A549 (cell line): ENCODE measurements around the gene MLX. TPM values are rescaled to one million over a fixed set of nuclear protein-coding genes. Genes with fewer than 3 reads are reported as not detected.
"Not testable (repeated sequence)": the region's sequence is repeated elsewhere in the genome, so short reads cannot be mapped to it uniquely, and the experiment has no call there.

Experiments used
- ATAC-seq, 2 experiments: fragments of 200-7000 bp in 1 of 2; fragments of >200 bp in 1 of 2; cut with Nextera tagmentation in 1 of 2; cut with Tn5 transposase in 1 of 2; 3 replicates each; pipeline versions ENCODE4 v1.8.0 to v1.9.1; 2018 to 2020; ENCODE audit warnings: mild to moderate bottlenecking in 1 of 2, moderate library complexity in 1 of 2
- CTCF ChIA-PET: fragments of 300-600 bp; sonication (Branson Sonifier 250); formaldehyde crosslinking; extraction: SDS; loops from one replicate; lab custom pipeline; 2021; ENCODE audit warnings: antibody characterized with exemption, inconsistent platforms; lab: Yijun Ruan, JAX
- POLR2A ChIA-PET: fragments of 350-600 bp; formaldehyde crosslinking; extraction: SDS; loops from one replicate; lab custom pipeline; 2021; ENCODE audit warnings: antibody characterized with exemption, inconsistent platforms; lab: Yijun Ruan, JAX
- DNase-seq, 2 experiments: peaks; one replicate each; pipeline versions ENCODE4 v3.0.0 to v3.0.0-alpha.2; 2011 to 2016; ENCODE audit warnings: low read depth in 1 of 2, low spot score in 1 of 2
- FAIRE-seq: peaks from 2 replicates; lab custom pipeline; 2011; peaks lifted over from hg19 to GRCh38; lab: Jason Lieb, UNC
- H3K27ac ChIP-seq, 2 experiments: fragments of >200 bp; sonication (Bioruptor Twin); formaldehyde crosslinking; 3 replicates each; pipeline ENCODE4 v1.5.1; 2016 to 2017
- H3K4me1 ChIP-seq: fragments of >200 bp; sonication (Bioruptor Twin); formaldehyde crosslinking; 3 replicates; pipeline ENCODE4 v1.6.1; 2016
- H3K4me2 ChIP-seq: fragments of >200 bp; sonication (Bioruptor Twin); formaldehyde crosslinking; 3 replicates; pipeline ENCODE4 v1.6.1; 2016
- H3K4me3 ChIP-seq: fragments of >200 bp; sonication (Bioruptor Twin); formaldehyde crosslinking; 3 replicates; pipeline ENCODE4 v1.5.1; 2016
- H3K9me3 ChIP-seq: fragments of >200 bp; sonication (Bioruptor Twin); formaldehyde crosslinking; 3 replicates; pipeline ENCODE4 v1.6.1; 2016
- CHD2 ChIP-seq: fragments of 150-350 bp; IDR thresholded peaks from 2 replicates; pipeline ENCODE4 v1.6.1; 2014; ENCODE audit warnings: low read length; ENCODE audit not compliant: partially characterized antibody
- HOXA7 ChIP-seq: fragments of 250-450 bp; sonication (Bioruptor Pico); IDR thresholded peaks from 2 replicates; pipeline ENCODE4 v1.5.0; 2020; ENCODE audit warnings: mild to moderate bottlenecking, moderate library complexity
- JUNB ChIP-seq: fragments of >200 bp; sonication (Bioruptor Twin); formaldehyde crosslinking; IDR thresholded peaks from 2 replicates; pipeline ENCODE4 v1.6.1; 2016
- KDM1A ChIP-seq: fragments of 200-600 bp; sonication (generic); IDR thresholded peaks from 2 replicates; pipeline ENCODE4 v1.6.1; 2016; ENCODE audit warnings: low read depth, mild to moderate bottlenecking
- MYC ChIP-seq: IDR thresholded peaks from 2 replicates; pipeline ENCODE4 v1.6.1; 2012; ENCODE audit warnings: mild to moderate bottlenecking, inconsistent platforms, low read length, improper control_type of control experiment, borderline replicate concordance
- PHF8 ChIP-seq: fragments of 200-600 bp; sonication (generic); IDR thresholded peaks from 2 replicates; pipeline ENCODE4 v1.6.1; 2016; ENCODE audit warnings: low read depth, mild to moderate bottlenecking, antibody characterized with exemption, moderate library complexity, borderline replicate concordance
- POLR2A ChIP-seq: IDR thresholded peaks from 2 replicates; pipeline ENCODE4 v1.6.1; 2012; ENCODE audit warnings: mild to moderate bottlenecking, low read length
- POLR2AphosphoS2 ChIP-seq: conservative IDR thresholded peaks from 2 replicates; pipeline ENCODE4 v1.6.1; 2012; ENCODE audit warnings: low read length, improper control_type of control experiment, inconsistent platforms
- ZC3H11A ChIP-seq: fragments of 450-650 bp; IDR thresholded peaks from 2 replicates; pipeline ENCODE4 v1.6.1; 2014; ENCODE audit warnings: antibody characterized with exemption, mild to moderate bottlenecking
- ZNF302 ChIP-seq: fragments of 250-450 bp; sonication (Bioruptor Pico); IDR thresholded peaks from 2 replicates; pipeline ENCODE4 v1.9.0; 2021; ENCODE audit warnings: inconsistent platforms, mild to moderate bottlenecking, moderate library complexity
- WGBS: methylation state at CpG from one replicate; pipeline ENCODE4 v1.1.6; 2017; ENCODE audit errors: missing lambda C conversion rate; 5-methylcytosine and 5-hydroxymethylcytosine counted together
- polyA plus RNA-seq, 4 experiments: library from polyadenylated mRNA; depleted of rRNA in 3 of 4; stranded (reverse); fragments of >200 nt; fragmentation: RNase III in 1 of 4; extraction: RNeasy Plus Mini Kit Qiagen cat#74134 plus additional on column Dnase treatment in 1 of 4; gene quantifications; 2 replicates in 3 of 4; 3 replicates in 1 of 4; pipeline ENCODE4 v1.2.3, GENCODE V29; 2011 to 2017
- TF ChIP-seq, protein P1 (sequence below): fragments of 150-350 bp; IDR thresholded peaks from 2 replicates; pipeline ENCODE4 v1.6.1; 2014; ENCODE audit warnings: low read depth, mild to moderate bottlenecking, low read length
- TF ChIP-seq, protein P2 (sequence below): fragments of >200 bp; sonication (Bioruptor Twin); formaldehyde crosslinking; IDR thresholded peaks from 2 replicates; pipeline ENCODE4 v1.6.1; 2016

Gene MLX
- polyA plus RNA-seq, 2 of the 4 experiments (the other 2 are of a cell fraction) = 46.3 to 48.0 TPM

DNA sequence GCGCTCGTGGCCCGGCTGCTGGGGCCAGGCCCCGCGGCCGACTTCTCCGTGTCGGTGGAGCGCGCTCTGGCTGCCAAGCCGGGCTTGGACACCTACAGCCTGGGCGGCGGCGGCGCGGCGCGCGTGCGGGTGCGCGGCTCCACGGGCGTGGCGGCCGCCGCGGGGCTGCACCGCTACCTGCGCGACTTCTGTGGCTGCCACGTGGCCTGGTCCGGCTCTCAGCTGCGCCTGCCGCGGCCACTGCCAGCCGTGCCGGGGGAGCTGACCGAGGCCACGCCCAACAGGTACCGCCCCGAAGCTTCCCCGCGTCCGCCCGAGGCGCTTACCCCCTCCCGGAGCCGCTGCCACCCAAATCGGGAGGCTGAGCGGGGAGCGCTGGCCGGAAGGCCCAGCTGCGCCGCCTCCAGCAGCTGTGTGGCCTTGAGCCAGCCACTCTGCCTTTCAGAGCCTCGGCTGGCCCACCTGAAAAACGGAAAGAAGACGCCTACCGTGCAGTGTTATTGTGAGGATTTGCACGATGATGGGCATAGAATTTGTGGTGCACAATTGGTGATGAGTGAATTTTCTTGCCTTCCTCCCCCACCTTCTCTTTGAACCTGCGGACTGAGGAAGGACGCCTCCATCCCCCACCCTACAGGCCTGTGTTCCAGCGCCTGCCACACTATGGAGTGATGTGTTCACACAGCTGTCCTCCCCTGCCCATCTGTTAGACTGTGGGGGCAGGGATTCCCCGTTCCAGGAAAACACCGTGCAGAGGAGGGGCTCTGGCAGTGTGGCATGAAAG lies 30.3 kb upstream of the MLX start (continued):
- TF ChIP-seq, protein P1, sequence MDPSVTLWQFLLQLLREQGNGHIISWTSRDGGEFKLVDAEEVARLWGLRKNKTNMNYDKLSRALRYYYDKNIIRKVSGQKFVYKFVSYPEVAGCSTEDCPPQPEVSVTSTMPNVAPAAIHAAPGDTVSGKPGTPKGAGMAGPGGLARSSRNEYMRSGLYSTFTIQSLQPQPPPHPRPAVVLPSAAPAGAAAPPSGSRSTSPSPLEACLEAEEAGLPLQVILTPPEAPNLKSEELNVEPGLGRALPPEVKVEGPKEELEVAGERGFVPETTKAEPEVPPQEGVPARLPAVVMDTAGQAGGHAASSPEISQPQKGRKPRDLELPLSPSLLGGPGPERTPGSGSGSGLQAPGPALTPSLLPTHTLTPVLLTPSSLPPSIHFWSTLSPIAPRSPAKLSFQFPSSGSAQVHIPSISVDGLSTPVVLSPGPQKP = no peak
- TF ChIP-seq, all 56 proteins: peak for 12

DNA sequence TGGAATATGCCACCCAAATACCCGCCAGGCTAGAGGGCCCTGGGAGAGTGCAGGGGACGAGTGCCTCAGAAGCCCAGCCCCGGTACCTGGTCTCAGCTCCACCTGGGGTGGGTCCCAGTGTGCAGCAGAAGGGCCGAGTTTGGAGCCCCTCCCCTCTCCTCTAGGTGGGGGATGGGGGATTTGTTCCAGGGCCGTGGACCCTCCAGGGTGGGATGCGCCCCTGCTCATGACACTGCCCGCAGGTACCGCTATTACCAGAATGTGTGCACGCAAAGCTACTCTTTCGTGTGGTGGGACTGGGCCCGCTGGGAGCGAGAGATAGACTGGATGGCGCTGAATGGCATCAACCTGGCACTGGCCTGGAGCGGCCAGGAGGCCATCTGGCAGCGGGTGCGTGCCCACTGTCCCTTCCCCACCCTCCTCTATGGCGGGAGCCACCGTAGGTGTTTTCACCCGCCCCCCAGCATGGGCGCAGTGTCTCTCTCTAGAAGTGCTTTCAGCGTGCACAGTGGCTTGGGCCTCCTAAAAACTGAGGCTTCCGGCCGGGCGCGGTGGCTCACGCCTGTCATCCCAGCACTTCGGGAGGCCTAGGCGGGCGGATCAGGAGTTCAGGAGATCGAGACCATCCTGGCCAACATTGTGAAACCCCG lies 29.6 kb upstream of the MLX start:
- Histone ChIP-seq H3K9me3 (no peaks in the 10 kb centered on the region), H3K27ac (peak overlapping the region; percentile 93 to 97), H3K4me1 (peaks cover 30% of the 10 kb centered on the region)
- 86% methylated on average over 30 of the region's 31 CpGs for WGBS
- TF ChIP-seq ZC3H11A (no peak), POLR2A (0 out of 2 replicates have a peak, but pooled peaks have one; percentile 16)
- TF ChIP-seq, all 56 proteins: peak for 1
- Histone ChIP-seq H3K4me3 (peak overlapping the region; percentile 82), H3K4me2 (peak overlapping the region; percentile 74)
- ChIA-PET CTCF (interaction anchor here (1.1 to 6.8 kb wide), 7 partner anchors 10 to 226 kb away, joined by 3 to 42 read pairs (median 4); no protein-coding TSS in a partner anchor), POLR2A (interaction anchor here (0.7 to 2.1 kb wide), 3 partner anchors 11 to 283 kb away, joined by 3 to 22 read pairs (median 7); no protein-coding TSS in a partner anchor)
- DNase-seq (no peak), FAIRE-seq (no peak), ATAC-seq (peak; percentile 1 to 14; a peak in 3 of 6 replicates)

DNA sequence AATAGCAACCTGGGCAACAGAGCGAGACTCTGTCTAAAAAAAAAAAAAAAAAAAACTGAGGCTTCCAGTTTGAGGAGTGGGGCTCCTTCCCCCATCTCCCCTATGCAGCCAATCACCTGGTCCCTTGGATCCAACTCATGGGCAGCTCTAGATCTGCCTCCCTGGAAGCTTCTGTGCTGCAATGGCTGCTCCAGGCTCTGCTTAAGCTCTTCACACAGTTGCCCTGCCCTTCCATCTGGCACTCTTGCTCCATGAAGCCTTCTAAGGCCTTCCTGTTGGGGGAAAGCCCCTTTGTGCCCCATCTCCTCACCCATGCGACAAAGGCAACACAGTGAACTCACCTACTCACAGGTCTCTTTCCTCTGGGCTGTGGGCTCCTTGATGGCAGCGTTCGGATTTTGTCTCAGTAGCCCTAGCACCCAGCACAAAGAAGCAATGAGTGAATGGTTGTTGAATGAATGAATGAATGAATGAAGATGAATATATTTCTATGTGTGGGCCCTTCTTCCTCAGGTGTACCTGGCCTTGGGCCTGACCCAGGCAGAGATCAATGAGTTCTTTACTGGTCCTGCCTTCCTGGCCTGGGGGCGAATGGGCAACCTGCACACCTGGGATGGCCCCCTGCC lies 29.0 kb upstream of the MLX start:
- 92% methylated on average over 5 of the region's 5 CpGs for WGBS
- ATAC-seq (no peak), FAIRE-seq (no peak), DNase-seq (no peak)
- POLR2A ChIA-PET = interaction anchor here (0.6 to 0.7 kb wide), 3 partner anchors 18 to 200 kb away, joined by 5 to 9 read pairs (median 7); no protein-coding TSS in a partner anchor
- CTCF ChIA-PET = interaction anchor here (1.2 to 6.8 kb wide), 6 partner anchors 8 to 226 kb away, joined by 3 to 42 read pairs (median 17); no protein-coding TSS in a partner anchor
- no peaks in the 10 kb centered on the region for H3K9me3 ChIP-seq
- peaks cover 30% of the 10 kb centered on the region for H3K4me1 ChIP-seq
- peak overlapping the region in 1 of 2 experiments; percentile 24; a peak in 1 of 6 replicates for H3K27ac ChIP-seq
- H3K4me3 ChIP-seq = no peak overlapping the region
- no peak for TF ChIP-seq ZC3H11A
- 0 out of 2 replicates have a peak, but pooled peaks have one; percentile 48 for TF ChIP-seq HOXA7 (CRISPR knock-in tag)
- H3K4me2 ChIP-seq = peak overlapping the region; percentile 74; the same call in 2 of the 3 replicates

DNA sequence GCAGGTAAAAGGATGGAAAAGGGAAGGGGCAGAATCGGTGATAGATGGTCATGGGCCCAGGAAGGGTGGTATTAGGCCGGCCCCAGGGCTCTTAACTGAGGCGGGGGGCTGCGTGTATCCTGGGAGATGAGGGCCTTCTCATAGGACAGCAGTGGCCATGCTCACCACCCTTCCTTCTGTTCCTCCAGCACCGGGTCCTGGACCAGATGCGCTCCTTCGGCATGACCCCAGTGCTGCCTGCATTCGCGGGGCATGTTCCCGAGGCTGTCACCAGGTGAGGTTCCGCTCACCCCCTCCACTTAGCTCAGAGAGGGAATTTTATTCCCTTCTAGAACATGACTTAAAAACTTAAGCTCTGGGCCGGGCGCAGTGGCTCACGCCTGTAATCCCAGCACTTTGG lies 28.4 kb upstream of the MLX start:
- DNase-seq = no peak
- 95% methylated on average over 14 of the region's 14 CpGs for WGBS
- ATAC-seq = no peak
- ChIA-PET POLR2A (interaction anchor here (0.6 to 0.7 kb wide), 2 partner anchors 10 to 200 kb away, joined by 3 to 9 read pairs; no protein-coding TSS in a partner anchor), CTCF (interaction anchor here (0.9 to 6.8 kb wide), 5 partner anchors 8 to 132 kb away, joined by 3 to 42 read pairs (median 4); no protein-coding TSS in a partner anchor)
- H3K4me2 ChIP-seq = no peak overlapping the region
- H3K4me3 ChIP-seq = no peak overlapping the region
- no peak for FAIRE-seq
- no peaks in the 10 kb centered on the region for H3K9me3 ChIP-seq
- peaks cover 30% of the 10 kb centered on the region for H3K4me1 ChIP-seq
- no peak overlapping the region for H3K27ac ChIP-seq
- no peak for TF ChIP-seq KDM1A
- no peak for TF ChIP-seq MYC
- no peak for TF ChIP-seq CHD2
- no peak for TF ChIP-seq ZNF302
- no peak for TF ChIP-seq PHF8
- TF ChIP-seq, protein P2, sequence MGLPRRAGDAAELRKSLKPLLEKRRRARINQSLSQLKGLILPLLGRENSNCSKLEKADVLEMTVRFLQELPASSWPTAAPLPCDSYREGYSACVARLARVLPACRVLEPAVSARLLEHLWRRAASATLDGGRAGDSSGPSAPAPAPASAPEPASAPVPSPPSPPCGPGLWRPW = no peak
- no peak for TF ChIP-seq POLR2AphosphoS2
- no peak for TF ChIP-seq JUNB

DNA sequence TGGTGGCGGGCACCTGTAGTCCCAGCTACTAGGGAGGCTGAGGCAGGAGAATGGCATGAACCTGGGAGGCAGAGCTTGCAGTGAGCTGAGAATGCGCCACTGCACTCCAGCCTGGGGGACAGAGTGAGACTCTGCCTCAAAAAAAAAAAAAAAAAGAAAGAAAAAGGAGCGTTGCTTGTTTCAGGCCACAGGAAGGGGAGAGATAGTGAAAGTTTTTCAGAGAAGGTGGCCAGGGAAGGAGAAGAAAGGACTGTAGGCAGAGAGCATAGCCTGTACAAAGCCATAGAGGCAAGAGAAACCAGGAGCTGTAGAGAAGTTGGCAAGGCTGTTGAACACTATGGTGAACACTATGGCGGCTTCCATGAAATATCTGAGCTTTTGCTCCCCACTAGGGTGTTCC lies 26.3 kb upstream of the MLX start:
- DNase-seq, H3K27ac ChIP-seq, ATAC-seq, H3K4me3 ChIP-seq, H3K9me3 ChIP-seq, FAIRE-seq, H3K4me2 ChIP-seq: not testable (repeated sequence)
- CTCF ChIA-PET = interaction anchor here (0.7 to 1.8 kb wide), 7 partner anchors 8 to 223 kb away, joined by 3 to 5 read pairs (median 4); no protein-coding TSS in a partner anchor
- WGBS = 94% methylated on average over 4 of the region's 4 CpGs
- POLR2A ChIA-PET = interaction anchor here (0.6 to 1.0 kb wide), 2 partner anchors 37 to 61 kb away, joined by 3 to 4 read pairs; partner anchors contain the start of gene PSMC3IP
- H3K4me1 ChIP-seq = peaks cover 25% of the 10 kb centered on the region
